ENCODE data around the gene UST.
"Not testable (repeated sequence)": the region's sequence is repeated elsewhere in the genome, so short reads cannot be mapped to it uniquely, and the experiment has no call there.

UST gene

GRCh38 chr6:148736774-148737412 is 9.9 kb upstream of the UST start:
- DNase-seq, result no peak

- DNase-seq, result no peak
These were observed 9.0 kb upstream of the UST start for GRCh38 chr6:148737806-148738205.

GRCh38 chr6:148738946-148739821 is 7.6 kb upstream of the UST start:
- no peak for DNase-seq

- no peak for DNase-seq
These were observed 7.1 kb upstream of the UST start for GRCh38 chr6:148739822-148740128.

- no peak for DNase-seq
These were observed 3.4 kb upstream of the UST start for GRCh38 chr6:148743476-148743875.

- no peak for DNase-seq
These were observed 904 bp upstream of the UST start for GRCh38 chr6:148745926-148746325.

GRCh38 chr6:148747145-148747470 is 278 bp downstream of the UST start:
- no peak for DNase-seq

GRCh38 chr6:148747471-148748165 is 788 bp downstream of the UST start:
- peak; percentile 79 for DNase-seq

GRCh38 chr6:148749674-148750073 is 2.8 kb downstream of the UST start:
- DNase-seq, result no peak

GRCh38 chr6:148750838-148751792 is 4.3 kb downstream of the UST start:
- no peak for DNase-seq

GRCh38 chr6:148751793-148752170 is 5.0 kb downstream of the UST start:
- DNase-seq, result no peak

- DNase-seq, result not testable (repeated sequence)
These were observed 8.5 kb downstream of the UST start for GRCh38 chr6:148755379-148755778.

- no peak for DNase-seq
These were observed 11.2 kb downstream of the UST start for GRCh38 chr6:148757944-148758480.

- no peak for DNase-seq
These were observed 11.7 kb downstream of the UST start for GRCh38 chr6:148758492-148758891.

- no peak for DNase-seq
These were observed 13.4 kb downstream of the UST start for GRCh38 chr6:148760258-148760534.

GRCh38 chr6:148760568-148761526 is 14.0 kb downstream of the UST start:
- DNase-seq, result peak; percentile 79

GRCh38 chr6:148761527-148762011 is 14.7 kb downstream of the UST start:
- DNase-seq, result peak; percentile 35

GRCh38 chr6:148762231-148762630 is 15.4 kb downstream of the UST start:
- no peak for DNase-seq

GRCh38 chr6:148764259-148765020 is 17.6 kb downstream of the UST start:
- not testable (repeated sequence) for DNase-seq

All from eye (tissue), 1 donor.